ENCODE measurements around the gene MITF.
A peak's percentile ranks its signal among the peaks of the same experiment; 100 is the strongest.

- TF ChIP-seq, protein P1, sequence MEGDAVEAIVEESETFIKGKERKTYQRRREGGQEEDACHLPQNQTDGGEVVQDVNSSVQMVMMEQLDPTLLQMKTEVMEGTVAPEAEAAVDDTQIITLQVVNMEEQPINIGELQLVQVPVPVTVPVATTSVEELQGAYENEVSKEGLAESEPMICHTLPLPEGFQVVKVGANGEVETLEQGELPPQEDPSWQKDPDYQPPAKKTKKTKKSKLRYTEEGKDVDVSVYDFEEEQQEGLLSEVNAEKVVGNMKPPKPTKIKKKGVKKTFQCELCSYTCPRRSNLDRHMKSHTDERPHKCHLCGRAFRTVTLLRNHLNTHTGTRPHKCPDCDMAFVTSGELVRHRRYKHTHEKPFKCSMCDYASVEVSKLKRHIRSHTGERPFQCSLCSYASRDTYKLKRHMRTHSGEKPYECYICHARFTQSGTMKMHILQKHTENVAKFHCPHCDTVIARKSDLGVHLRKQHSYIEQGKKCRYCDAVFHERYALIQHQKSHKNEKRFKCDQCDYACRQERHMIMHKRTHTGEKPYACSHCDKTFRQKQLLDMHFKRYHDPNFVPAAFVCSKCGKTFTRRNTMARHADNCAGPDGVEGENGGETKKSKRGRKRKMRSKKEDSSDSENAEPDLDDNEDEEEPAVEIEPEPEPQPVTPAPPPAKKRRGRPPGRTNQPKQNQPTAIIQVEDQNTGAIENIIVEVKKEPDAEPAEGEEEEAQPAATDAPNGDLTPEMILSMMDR (IDR thresholded peaks at IDR 0.05): no peak
- TF ChIP-seq POLR2A (IDR thresholded peaks at IDR 0.05) (no peak), POLR2AphosphoS5 (IDR thresholded peaks at IDR 0.05) (peak in 1 of 3 donors; percentile 18), EP300 (IDR thresholded peaks at IDR 0.05; ENCODE audit: low read depth) (no peak)
These were observed 8.4 kb downstream of the MITF start for GRCh38 chr3:69747511-69748258.
